GM21825 (cell line): Measurements from ENCODE around the gene FAM53B.

Source experiments
- ATAC-seq: cut with Tn5 transposase; IDR thresholded peaks from one replicate; pipeline ENCODE4 v1.9.1; 2021; ENCODE audit warnings: mild to moderate bottlenecking, moderate library complexity; ENCODE audit not compliant: unreplicated experiment

The FAM53B gene

GRCh38 chr10:124667425-124668345 lies 76.5 kb downstream of the FAM53B start:
- ATAC-seq, result no peak

- ATAC-seq, result no peak
Measured at GRCh38 chr10:124666494-124666893, 77.7 kb downstream of the FAM53B start.

GRCh38 chr10:124665980-124666379 lies 78.2 kb downstream of the FAM53B start:
- ATAC-seq, result no peak

GRCh38 chr10:124665558-124665957 lies 78.6 kb downstream of the FAM53B start:
- ATAC-seq, result no peak

- ATAC-seq, result no peak
Measured at GRCh38 chr10:124665091-124665490, 79.1 kb downstream of the FAM53B start.

- ATAC-seq, result no peak
Measured at GRCh38 chr10:124663766-124664360, 80.3 kb downstream of the FAM53B start.

- ATAC-seq, result no peak
Measured at GRCh38 chr10:124663228-124663627, 81.0 kb downstream of the FAM53B start.

- ATAC-seq, result no peak
Measured at GRCh38 chr10:124661660-124662180, 82.5 kb downstream of the FAM53B start.

GRCh38 chr10:124660404-124661125 lies 83.6 kb downstream of the FAM53B start:
- ATAC-seq, result no peak

GRCh38 chr10:124659380-124659779 lies 84.8 kb downstream of the FAM53B start:
- no peak for ATAC-seq

GRCh38 chr10:124658591-124659242 lies 85.5 kb downstream of the FAM53B start:
- ATAC-seq, result no peak

GRCh38 chr10:124657806-124658205 lies 86.4 kb downstream of the FAM53B start:
- ATAC-seq, result no peak

- no peak for ATAC-seq
Measured at GRCh38 chr10:124656541-124656940, 87.6 kb downstream of the FAM53B start.

GRCh38 chr10:124656113-124656490 lies 88.1 kb downstream of the FAM53B start:
- no peak for ATAC-seq

- ATAC-seq, result no peak
Measured at GRCh38 chr10:124655191-124656112, 88.7 kb downstream of the FAM53B start.

GRCh38 chr10:124654686-124655085 lies 89.5 kb downstream of the FAM53B start:
- ATAC-seq, result no peak

- ATAC-seq, result no peak
Measured at GRCh38 chr10:124653811-124654651, 90.1 kb downstream of the FAM53B start.

- ATAC-seq, result no peak
Measured at GRCh38 chr10:124653311-124653710, 90.9 kb downstream of the FAM53B start.

- ATAC-seq, result no peak
Measured at GRCh38 chr10:124652701-124653100, 91.5 kb downstream of the FAM53B start.
